CD4-positive, alpha-beta T cell treated with Interleukin-15 for 1 hour (primary cell): Measurements from ENCODE around the gene FLRT3.

Experiments used
- DNase-seq: peaks from one replicate; pipeline ENCODE4 v3.0.0-alpha.2; 2020

FLRT3 gene

GRCh38 chr20:14337400-14338171 is at the start of gene FLRT3:
Gene FLRT3 (minus strand): TSS chr20:14337612. CDS start chr20:14327506, 10,106 bp downstream.
- DNase-seq: no peak

DNA sequence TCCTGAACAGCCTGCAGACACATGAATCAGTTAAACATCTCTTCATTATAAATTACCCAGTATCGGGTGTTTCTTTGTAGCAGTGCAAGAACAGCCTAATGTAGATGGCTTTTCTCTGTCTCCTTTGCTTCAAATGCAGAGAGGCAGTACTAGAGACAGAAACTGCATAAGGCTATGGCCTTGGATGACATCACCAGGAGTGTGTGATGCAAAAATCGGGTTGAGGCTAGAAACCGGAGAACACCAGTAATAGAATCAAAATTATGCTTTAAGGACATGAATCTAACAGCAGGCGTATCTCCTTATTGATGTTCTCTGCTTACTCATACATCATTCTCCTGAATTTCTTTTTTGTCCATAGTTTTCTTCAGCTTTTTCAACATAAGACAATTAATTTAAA is 49.3 kb upstream of the FLRT3 start:
- DNase-seq: no peak

GRCh38 chr20:14385176-14385740 is 47.8 kb upstream of the FLRT3 start:
- DNase-seq: no peak

DNA sequence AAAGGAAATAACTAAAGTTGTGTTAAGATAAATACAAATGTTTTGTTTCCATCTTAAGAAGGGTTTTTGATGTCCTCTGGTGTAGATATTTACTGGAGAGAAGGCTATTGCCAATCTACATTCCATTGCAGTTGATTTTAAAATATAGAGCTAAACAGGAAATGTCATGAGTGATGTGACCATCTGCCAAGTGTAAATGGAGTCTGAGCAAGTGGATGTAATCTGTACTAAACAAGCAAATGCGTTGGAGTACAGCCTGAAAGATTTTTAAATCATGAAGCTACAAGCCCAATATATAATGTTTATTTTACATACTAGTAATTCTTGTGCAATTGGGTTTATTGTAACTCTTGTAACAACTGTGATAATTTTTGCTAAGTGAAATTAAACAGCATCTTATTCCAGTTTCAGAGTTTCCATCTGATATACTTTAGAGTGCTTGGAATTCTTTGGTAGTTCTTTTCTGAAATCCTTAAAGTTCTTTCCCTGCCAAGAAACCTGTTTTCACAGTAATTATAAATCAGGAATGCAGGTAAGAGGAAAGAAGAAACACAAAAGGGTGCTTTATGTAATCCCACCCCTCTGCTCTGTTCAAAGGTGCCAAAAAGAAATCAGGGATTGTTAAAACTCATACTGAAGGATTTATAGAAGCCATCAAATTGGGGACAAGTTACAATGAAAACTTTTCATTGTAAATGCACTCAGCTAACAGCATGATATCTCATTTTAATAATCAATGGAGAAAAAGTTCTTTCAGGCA is 47.2 kb upstream of the FLRT3 start:
- DNase-seq: no peak

GRCh38 chr20:14383335-14383734 is 45.9 kb upstream of the FLRT3 start:
- DNase-seq: no peak

DNA sequence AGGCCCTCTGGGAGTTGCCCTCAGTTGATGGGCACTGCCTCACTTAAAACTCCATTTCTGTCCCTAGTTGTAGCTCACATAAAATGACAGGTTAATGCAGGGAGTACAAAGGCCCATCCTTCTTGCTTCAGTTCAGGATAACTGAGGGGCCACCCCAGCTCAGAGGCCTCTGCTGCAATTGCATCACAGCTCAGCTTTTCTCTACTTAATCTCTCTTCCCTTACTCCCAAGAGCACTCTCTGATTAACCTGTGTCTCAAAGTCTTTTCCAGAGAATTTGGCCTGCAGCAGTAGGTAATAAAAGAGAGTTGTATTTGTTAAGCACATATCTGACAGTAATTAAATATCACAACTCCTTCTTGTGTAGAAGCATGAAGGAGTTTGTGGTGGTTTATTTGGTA is 40.9 kb upstream of the FLRT3 start:
- no peak for DNase-seq

GRCh38 chr20:14375416-14375985 is 38.1 kb upstream of the FLRT3 start:
- DNase-seq: no peak

GRCh38 chr20:14374196-14374595 is 36.8 kb upstream of the FLRT3 start:
- no peak for DNase-seq

GRCh38 chr20:14361509-14362345 is 24.3 kb upstream of the FLRT3 start:
- no peak for DNase-seq

GRCh38 chr20:14360416-14360815 is 23.0 kb upstream of the FLRT3 start:
- DNase-seq: no peak

- DNase-seq: no peak
Observed at GRCh38 chr20:14355791-14356190, 18.4 kb upstream of the FLRT3 start.

- no peak for DNase-seq
Observed at GRCh38 chr20:14344746-14345145, 7.3 kb upstream of the FLRT3 start.

DNA sequence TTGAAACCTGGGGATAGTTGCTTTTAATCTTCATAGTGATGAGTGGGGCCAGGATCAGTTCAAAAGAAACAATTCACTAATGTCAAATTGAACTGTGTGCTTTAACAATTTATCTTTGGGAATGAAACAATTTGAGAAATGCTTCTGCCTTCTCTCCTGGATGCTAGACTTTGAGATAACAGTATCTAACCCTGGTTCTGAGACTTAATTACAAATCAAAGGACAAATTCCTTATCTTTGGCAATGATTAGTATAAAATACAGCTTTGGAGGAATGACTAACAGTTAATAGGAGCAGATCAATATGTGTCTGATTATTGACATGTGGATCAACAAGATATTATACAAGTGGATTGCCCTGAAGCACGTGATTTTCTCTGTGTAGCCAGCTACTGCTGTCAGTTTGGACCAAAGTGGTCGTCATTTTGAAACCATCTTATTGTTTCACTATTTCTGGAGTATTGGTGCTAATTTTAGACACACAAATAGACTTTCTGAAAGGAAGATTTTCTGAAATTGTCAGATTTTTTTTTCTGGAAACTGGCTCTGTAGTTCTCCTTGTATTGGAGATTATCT is 6.2 kb upstream of the FLRT3 start:
- no peak for DNase-seq

GRCh38 chr20:14342918-14343317 is 5.5 kb upstream of the FLRT3 start:
- no peak for DNase-seq

DNA sequence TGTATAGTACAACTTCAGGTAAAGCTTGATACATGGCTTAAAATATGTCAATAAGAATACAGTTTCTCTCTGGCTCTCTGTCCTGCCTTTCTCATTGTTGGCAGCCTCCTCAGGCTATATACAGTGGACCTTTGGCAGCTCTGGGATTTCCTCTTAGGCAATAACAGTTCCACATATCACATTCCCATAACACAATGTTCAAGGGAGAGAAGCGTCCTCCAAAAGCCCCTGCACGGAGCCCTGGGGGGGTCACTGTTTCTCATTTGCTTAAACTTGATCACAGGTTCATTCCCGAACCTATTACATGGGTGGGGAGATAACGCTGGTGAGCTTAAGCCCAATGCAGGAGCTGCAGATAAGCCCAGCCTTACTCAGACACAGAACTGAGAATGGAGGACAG is 4.4 kb upstream of the FLRT3 start:
- DNase-seq: no peak

DNA sequence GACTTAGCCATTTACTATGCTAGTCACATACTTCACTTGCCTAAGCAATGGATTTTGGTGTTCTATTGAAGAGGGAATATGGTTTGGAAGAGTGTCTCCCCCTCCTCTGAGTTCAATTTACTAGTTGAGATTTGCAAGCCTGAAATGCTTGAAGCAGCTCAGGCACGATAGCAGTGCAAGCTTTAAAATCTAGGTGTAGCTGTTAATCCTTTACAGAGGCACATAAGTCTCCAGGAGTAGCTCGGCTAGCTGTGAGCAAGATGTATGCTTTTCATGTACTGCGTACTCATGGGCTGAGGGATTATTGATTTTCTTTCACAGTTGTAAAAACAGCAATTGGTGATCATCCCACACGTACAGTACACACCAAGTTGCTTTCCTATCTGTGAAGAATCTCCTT is 726 bp downstream of the FLRT3 start:
- DNase-seq: no peak

DNA sequence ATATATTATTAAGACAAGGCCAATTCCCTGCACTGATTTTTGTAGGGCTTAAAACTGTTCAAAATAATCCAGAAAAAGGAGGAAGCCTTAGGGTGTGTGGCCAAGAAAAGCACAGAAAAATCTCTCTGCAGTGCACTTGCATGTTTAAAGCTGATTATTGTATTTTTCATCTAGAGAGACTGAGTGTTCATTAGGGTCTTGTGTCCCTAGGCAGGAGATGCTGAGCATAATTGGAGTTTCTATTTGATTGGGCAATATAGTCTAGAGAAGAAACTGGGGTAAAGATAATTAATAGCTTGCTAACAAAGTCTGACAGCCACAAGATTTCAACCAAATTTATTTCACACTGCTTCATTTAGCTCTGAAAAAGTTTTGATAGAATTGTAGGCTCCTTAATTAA is 2.4 kb downstream of the FLRT3 start:
- no peak for DNase-seq

DNA sequence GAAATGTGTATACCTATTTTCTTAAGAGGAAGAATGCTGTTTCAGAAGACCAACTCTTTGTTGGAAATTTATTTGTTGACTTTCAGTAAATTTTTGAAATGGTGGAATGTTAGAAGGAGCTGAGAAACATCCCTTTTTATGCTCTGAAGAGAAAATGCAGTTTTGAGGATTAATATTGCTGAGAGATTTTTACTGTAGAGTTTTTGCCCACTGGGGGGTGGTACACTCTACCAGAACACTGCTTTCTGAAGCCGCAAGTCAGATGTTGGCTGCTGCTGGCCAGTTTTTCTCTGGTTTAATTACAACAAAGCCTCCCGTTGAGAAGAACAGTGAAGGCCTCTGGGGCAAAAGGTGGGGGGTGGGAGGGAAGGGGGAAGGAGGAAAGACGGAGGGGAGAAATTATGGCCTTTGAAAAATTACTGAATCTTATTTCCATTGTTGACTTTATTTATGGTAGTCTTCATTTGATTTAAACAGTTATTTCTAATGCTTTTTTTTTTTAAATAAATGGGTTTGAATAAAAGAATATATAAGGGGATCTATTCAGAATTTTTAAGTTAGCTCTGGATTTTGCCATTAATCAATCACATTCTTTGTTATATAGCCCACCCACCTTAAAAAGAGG is 3.0 kb downstream of the FLRT3 start:
- DNase-seq: no peak

- no peak for DNase-seq
Observed at GRCh38 chr20:14333721-14334120, 3.7 kb downstream of the FLRT3 start.

- no peak for DNase-seq
Observed at GRCh38 chr20:14332866-14333265, 4.5 kb downstream of the FLRT3 start.

DNA sequence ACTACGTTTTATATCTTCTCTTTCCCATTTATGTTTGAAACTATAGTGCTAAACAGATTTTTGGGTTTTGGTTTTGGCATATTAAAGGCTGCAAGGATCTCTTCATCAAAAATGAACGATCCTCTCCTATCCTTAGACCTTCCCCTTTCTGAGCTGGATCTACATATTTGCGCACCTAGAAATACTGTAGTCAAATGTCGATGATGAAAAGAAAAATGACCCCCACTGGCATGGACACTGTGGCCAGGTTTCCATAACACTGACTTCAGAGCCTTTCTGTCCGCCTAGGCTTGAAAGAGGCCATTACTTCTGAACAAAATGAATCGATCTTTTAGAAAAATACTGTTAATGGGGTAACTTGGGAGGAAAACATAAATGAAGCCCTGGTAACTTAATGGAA is 5.8 kb downstream of the FLRT3 start:
- no peak for DNase-seq

DNA sequence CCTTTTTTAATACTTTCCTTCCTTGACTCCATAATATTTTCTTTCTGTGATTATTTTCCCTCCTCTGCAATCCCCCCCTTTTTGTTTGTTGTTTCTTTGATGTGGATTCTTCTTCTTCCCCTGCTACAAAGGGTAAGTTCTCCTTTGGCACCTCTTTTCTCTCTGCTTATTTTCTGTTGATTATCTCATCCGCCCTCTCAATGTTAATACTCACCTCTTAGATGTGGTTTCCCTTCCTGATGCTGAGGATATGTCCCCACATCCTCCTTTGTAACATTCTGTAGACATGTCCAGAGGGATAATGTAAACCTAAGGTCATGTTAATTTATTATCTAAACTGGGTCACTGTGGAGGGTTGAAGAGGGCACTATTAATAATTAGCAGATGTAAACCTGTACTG is 17.7 kb downstream of the FLRT3 start:
- DNase-seq: no peak
